ENCODE measurements around the gene TSPEAR.

GRCh38 chr21:44632067-44632466 lies 79.3 kb downstream of the TSPEAR start:
- TF ChIP-seq CTCF (IDR thresholded peaks at IDR 0.05) (no peak), POLR2AphosphoS5 (IDR thresholded peaks at IDR 0.05) (no peak), POLR2A (IDR thresholded peaks at IDR 0.05) (no peak)
